ENCODE results near the gene TMEM54.
A peak's percentile ranks its signal among the peaks of the same experiment; 100 is the strongest.
"Not testable (repeated sequence)": the region's sequence is repeated elsewhere in the genome, so short reads cannot be mapped to it uniquely, and the experiment has no call there.

TMEM54 gene

GRCh38 chr1:32918179-32918578 lies 17.0 kb upstream of the TMEM54 start:
- no peak for DNase-seq

GRCh38 chr1:32917521-32917920 lies 16.3 kb upstream of the TMEM54 start:
- DNase-seq = no peak

- peak; percentile 39 for DNase-seq
Observed at GRCh38 chr1:32915766-32916706, 14.8 kb upstream of the TMEM54 start.

GRCh38 chr1:32910319-32910718 lies 9.1 kb upstream of the TMEM54 start:
- no peak for DNase-seq

GRCh38 chr1:32907435-32907834 lies 6.2 kb upstream of the TMEM54 start:
- DNase-seq = peak; percentile 38

- DNase-seq = no peak
Observed at GRCh38 chr1:32906654-32907053, 5.5 kb upstream of the TMEM54 start.

GRCh38 chr1:32905588-32905987 lies 4.4 kb upstream of the TMEM54 start:
- not testable (repeated sequence) for DNase-seq

GRCh38 chr1:32904797-32905196 lies 3.6 kb upstream of the TMEM54 start:
- DNase-seq = no peak

GRCh38 chr1:32903991-32904785 lies 3.0 kb upstream of the TMEM54 start:
- DNase-seq = no peak

GRCh38 chr1:32902535-32902920 lies 1.3 kb upstream of the TMEM54 start:
- DNase-seq = no peak

GRCh38 chr1:32901823-32902534 lies 790 bp upstream of the TMEM54 start:
- DNase-seq = no peak

GRCh38 chr1:32900371-32900955 lies 726 bp downstream of the TMEM54 start:
- no peak for DNase-seq

GRCh38 chr1:32899586-32900296 lies 1.4 kb downstream of the TMEM54 start:
- DNase-seq = no peak

GRCh38 chr1:32898958-32899357 lies 2.2 kb downstream of the TMEM54 start:
- DNase-seq = no peak

GRCh38 chr1:32898056-32898455 lies 3.1 kb downstream of the TMEM54 start:
- DNase-seq = no peak

- no peak for DNase-seq
Observed at GRCh38 chr1:32897082-32898049, 3.8 kb downstream of the TMEM54 start.

- DNase-seq = no peak
Observed at GRCh38 chr1:32896451-32896850, 4.7 kb downstream of the TMEM54 start.

GRCh38 chr1:32895325-32896215 lies 5.6 kb downstream of the TMEM54 start:
- no peak for DNase-seq

- DNase-seq = no peak
Observed at GRCh38 chr1:32894681-32895080, 6.5 kb downstream of the TMEM54 start.
